HepG2 (cell line): ENCODE data around the gene CNPPD1. TPM values are rescaled to one million over a fixed set of nuclear protein-coding genes. Genes with fewer than 3 reads are reported as not detected.

ENCODE experiments used
- ATRX ChIP-seq: sonication (generic); formaldehyde crosslinking; IDR thresholded peaks from 2 replicates; pipeline ENCODE4 v1.4.0; 2020; ENCODE audit warnings: missing genetic modification reagents, borderline replicate concordance
- FOXJ3 ChIP-seq: sonication (generic); formaldehyde crosslinking; IDR thresholded peaks from 2 replicates; pipeline ENCODE4 v1.4.0; 2020; ENCODE audit warnings: missing genetic modification reagents, mild to moderate bottlenecking, borderline replicate concordance
- MED1 ChIP-seq: sonication (generic); formaldehyde crosslinking; IDR thresholded peaks from 2 replicates; pipeline ENCODE4 v1.4.0; 2020; ENCODE audit warnings: missing genetic modification reagents
- NAIF1 ChIP-seq: sonication (generic); formaldehyde crosslinking; IDR thresholded peaks from 2 replicates; pipeline ENCODE4 v1.5.0; 2020; ENCODE audit warnings: mild to moderate bottlenecking, missing genetic modification reagents, borderline replicate concordance
- U2AF2 ChIP-seq: fragments of 200-400 bp; formaldehyde crosslinking; IDR thresholded peaks from 2 replicates; pipeline ENCODE4 v1.6.1; 2017; ENCODE audit warnings: low read depth, mild to moderate bottlenecking, low read length
- ZNF296 ChIP-seq: sonication (generic); formaldehyde crosslinking; conservative IDR thresholded peaks from 2 replicates; pipeline ENCODE4 v1.5.0; 2020; ENCODE audit warnings: mild to moderate bottlenecking, missing genetic modification reagents
- polyA plus RNA-seq, 8 experiments: library from polyadenylated mRNA; depleted of rRNA in 3 of 8; stranded (reverse) in 7 of 8; unstranded in 1 of 8; fragments of >200 nt; fragmentation: Illumina TruSeq in 4 of 8; extraction: Trizol in 4 of 8; gene quantifications; 2 replicates each; pipeline versions ENCODE4 v1.2.1 to v1.2.3, GENCODE V29; 2011 to 2016; ENCODE audit warnings: low read depth in 4 of 8, missing spikeins in 1 of 8, mixed read lengths in 1 of 8; ENCODE audit not compliant: insufficient read depth in 1 of 8
- total RNA-seq, 5 experiments: library from RNA; depleted of rRNA; stranded (reverse); fragments of >200 nt; fragmentation: Illumina TruSeq; extraction: Trizol; gene quantifications; 2 replicates each; pipeline ENCODE4 v1.2.3, GENCODE V29; 2016; ENCODE audit warnings: low read depth in 1 of 5
- TF ChIP-seq, protein P1 (sequence below): sonication (generic); formaldehyde crosslinking; IDR thresholded peaks from 2 replicates; pipeline ENCODE4 v1.4.0; 2020; ENCODE audit warnings: missing genetic modification reagents
- TF ChIP-seq, protein P2 (sequence below): sonication (generic); formaldehyde crosslinking; IDR thresholded peaks from 2 replicates; pipeline ENCODE4 v1.9.0; 2021; ENCODE audit warnings: missing genetic modification reagents, borderline replicate concordance
- TF ChIP-seq, protein P3 (sequence below): sonication (generic); formaldehyde crosslinking; conservative IDR thresholded peaks from 2 replicates; pipeline ENCODE4 v1.4.0; 2020; ENCODE audit warnings: mild to moderate bottlenecking, missing genetic modification reagents, moderate library complexity
- TF ChIP-seq, protein P4 (sequence below): sonication (generic); formaldehyde crosslinking; IDR thresholded peaks from 2 replicates; pipeline ENCODE4; 2020; ENCODE audit warnings: missing genetic modification reagents, mild to moderate bottlenecking, borderline replicate concordance
- TF ChIP-seq, protein P5 (sequence below), 2 experiments: fragments of 450-650 bp in 1 of 2; sonication (generic) in 1 of 2; formaldehyde crosslinking; IDR thresholded peaks; 2 replicates each; pipeline versions ENCODE4 v1.5.0 to v1.8.0; 2020 to 2022; ENCODE audit warnings: mild to moderate bottlenecking in 1 of 2, missing genetic modification reagents in 1 of 2

CNPPD1 gene
- total and polyA plus RNA-seq, 2 of the 13 experiments (the other 11 are each of a cell fraction or from before 2014, with no cell fraction given), result 35.5 to 49.4 TPM

DNA sequence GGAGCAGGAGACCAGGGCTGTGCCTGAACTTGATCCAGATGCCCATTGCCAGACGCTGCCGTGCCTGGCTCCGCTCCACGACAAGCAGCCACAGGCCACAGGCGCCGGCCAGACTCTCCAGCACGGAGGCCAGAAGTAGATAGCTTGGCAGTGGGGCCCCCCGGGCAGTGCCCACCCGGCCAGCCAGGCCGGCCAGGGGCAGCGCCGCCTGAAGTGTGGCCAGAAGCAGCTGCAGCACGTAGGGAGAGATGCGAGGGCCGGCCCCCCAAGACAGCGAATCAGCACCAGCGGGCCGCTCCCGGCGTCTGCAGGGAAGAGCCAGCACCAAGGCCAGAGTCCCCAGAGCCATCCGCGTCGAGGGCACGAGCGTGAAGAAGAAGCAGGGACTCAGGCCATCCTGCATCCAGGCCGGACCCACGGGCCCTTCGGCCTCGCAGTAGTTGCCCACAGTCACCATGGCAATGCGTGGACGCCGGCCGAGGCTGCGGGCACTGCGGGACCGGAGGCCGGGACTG, 41.5 kb upstream of the CNPPD1 start (continued):
- TF ChIP-seq, protein P1, sequence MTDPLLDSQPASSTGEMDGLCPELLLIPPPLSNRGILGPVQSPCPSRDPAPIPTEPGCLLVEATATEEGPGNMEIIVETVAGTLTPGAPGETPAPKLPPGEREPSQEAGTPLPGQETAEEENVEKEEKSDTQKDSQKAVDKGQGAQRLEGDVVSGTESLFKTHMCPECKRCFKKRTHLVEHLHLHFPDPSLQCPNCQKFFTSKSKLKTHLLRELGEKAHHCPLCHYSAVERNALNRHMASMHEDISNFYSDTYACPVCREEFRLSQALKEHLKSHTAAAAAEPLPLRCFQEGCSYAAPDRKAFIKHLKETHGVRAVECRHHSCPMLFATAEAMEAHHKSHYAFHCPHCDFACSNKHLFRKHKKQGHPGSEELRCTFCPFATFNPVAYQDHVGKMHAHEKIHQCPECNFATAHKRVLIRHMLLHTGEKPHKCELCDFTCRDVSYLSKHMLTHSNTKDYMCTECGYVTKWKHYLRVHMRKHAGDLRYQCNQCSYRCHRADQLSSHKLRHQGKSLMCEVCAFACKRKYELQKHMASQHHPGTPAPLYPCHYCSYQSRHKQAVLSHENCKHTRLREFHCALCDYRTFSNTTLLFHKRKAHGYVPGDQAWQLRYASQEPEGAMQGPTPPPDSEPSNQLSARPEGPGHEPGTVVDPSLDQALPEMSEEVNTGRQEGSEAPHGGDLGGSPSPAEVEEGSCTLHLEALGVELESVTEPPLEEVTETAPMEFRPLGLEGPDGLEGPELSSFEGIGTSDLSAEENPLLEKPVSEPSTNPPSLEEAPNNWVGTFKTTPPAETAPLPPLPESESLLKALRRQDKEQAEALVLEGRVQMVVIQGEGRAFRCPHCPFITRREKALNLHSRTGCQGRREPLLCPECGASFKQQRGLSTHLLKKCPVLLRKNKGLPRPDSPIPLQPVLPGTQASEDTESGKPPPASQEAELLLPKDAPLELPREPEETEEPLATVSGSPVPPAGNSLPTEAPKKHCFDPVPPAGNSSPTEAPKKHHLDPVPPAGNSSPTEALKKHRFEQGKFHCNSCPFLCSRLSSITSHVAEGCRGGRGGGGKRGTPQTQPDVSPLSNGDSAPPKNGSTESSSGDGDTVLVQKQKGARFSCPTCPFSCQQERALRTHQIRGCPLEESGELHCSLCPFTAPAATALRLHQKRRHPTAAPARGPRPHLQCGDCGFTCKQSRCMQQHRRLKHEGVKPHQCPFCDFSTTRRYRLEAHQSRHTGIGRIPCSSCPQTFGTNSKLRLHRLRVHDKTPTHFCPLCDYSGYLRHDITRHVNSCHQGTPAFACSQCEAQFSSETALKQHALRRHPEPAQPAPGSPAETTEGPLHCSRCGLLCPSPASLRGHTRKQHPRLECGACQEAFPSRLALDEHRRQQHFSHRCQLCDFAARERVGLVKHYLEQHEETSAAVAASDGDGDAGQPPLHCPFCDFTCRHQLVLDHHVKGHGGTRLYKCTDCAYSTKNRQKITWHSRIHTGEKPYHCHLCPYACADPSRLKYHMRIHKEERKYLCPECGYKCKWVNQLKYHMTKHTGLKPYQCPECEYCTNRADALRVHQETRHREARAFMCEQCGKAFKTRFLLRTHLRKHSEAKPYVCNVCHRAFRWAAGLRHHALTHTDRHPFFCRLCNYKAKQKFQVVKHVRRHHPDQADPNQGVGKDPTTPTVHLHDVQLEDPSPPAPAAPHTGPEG (CRISPR knock-in tag), result no peak
- TF ChIP-seq U2AF2, result no peak
- no peak for TF ChIP-seq NAIF1 (CRISPR knock-in tag)
- TF ChIP-seq, protein P2, sequence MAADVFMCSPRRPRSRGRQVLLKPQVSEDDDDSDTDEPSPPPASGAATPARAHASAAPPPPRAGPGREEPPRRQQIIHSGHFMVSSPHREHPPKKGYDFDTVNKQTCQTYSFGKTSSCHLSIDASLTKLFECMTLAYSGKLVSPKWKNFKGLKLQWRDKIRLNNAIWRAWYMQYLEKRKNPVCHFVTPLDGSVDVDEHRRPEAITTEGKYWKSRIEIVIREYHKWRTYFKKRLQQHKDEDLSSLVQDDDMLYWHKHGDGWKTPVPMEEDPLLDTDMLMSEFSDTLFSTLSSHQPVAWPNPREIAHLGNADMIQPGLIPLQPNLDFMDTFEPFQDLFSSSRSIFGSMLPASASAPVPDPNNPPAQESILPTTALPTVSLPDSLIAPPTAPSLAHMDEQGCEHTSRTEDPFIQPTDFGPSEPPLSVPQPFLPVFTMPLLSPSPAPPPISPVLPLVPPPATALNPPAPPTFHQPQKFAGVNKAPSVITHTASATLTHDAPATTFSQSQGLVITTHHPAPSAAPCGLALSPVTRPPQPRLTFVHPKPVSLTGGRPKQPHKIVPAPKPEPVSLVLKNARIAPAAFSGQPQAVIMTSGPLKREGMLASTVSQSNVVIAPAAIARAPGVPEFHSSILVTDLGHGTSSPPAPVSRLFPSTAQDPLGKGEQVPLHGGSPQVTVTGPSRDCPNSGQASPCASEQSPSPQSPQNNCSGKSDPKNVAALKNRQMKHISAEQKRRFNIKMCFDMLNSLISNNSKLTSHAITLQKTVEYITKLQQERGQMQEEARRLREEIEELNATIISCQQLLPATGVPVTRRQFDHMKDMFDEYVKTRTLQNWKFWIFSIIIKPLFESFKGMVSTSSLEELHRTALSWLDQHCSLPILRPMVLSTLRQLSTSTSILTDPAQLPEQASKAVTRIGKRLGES (CRISPR knock-in tag), result 0 out of 2 replicates have a peak, but pooled peaks have one; percentile 56
- TF ChIP-seq, protein P3, sequence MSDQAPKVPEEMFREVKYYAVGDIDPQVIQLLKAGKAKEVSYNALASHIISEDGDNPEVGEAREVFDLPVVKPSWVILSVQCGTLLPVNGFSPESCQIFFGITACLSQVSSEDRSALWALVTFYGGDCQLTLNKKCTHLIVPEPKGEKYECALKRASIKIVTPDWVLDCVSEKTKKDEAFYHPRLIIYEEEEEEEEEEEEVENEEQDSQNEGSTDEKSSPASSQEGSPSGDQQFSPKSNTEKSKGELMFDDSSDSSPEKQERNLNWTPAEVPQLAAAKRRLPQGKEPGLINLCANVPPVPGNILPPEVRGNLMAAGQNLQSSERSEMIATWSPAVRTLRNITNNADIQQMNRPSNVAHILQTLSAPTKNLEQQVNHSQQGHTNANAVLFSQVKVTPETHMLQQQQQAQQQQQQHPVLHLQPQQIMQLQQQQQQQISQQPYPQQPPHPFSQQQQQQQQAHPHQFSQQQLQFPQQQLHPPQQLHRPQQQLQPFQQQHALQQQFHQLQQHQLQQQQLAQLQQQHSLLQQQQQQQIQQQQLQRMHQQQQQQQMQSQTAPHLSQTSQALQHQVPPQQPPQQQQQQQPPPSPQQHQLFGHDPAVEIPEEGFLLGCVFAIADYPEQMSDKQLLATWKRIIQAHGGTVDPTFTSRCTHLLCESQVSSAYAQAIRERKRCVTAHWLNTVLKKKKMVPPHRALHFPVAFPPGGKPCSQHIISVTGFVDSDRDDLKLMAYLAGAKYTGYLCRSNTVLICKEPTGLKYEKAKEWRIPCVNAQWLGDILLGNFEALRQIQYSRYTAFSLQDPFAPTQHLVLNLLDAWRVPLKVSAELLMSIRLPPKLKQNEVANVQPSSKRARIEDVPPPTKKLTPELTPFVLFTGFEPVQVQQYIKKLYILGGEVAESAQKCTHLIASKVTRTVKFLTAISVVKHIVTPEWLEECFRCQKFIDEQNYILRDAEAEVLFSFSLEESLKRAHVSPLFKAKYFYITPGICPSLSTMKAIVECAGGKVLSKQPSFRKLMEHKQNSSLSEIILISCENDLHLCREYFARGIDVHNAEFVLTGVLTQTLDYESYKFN, result no peak
- TF ChIP-seq ZNF296 (CRISPR knock-in tag), result peak; percentile 6; the same call in 1 of the 2 replicates
- TF ChIP-seq, protein P4, sequence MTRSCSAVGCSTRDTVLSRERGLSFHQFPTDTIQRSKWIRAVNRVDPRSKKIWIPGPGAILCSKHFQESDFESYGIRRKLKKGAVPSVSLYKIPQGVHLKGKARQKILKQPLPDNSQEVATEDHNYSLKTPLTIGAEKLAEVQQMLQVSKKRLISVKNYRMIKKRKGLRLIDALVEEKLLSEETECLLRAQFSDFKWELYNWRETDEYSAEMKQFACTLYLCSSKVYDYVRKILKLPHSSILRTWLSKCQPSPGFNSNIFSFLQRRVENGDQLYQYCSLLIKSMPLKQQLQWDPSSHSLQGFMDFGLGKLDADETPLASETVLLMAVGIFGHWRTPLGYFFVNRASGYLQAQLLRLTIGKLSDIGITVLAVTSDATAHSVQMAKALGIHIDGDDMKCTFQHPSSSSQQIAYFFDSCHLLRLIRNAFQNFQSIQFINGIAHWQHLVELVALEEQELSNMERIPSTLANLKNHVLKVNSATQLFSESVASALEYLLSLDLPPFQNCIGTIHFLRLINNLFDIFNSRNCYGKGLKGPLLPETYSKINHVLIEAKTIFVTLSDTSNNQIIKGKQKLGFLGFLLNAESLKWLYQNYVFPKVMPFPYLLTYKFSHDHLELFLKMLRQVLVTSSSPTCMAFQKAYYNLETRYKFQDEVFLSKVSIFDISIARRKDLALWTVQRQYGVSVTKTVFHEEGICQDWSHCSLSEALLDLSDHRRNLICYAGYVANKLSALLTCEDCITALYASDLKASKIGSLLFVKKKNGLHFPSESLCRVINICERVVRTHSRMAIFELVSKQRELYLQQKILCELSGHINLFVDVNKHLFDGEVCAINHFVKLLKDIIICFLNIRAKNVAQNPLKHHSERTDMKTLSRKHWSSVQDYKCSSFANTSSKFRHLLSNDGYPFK (CRISPR knock-in tag), result peak; percentile 89; the same call in 1 of the 2 replicates
- no peak for TF ChIP-seq MED1 (CRISPR knock-in tag)
- TF ChIP-seq ATRX (CRISPR knock-in tag), result no peak
- TF ChIP-seq, protein P5, sequence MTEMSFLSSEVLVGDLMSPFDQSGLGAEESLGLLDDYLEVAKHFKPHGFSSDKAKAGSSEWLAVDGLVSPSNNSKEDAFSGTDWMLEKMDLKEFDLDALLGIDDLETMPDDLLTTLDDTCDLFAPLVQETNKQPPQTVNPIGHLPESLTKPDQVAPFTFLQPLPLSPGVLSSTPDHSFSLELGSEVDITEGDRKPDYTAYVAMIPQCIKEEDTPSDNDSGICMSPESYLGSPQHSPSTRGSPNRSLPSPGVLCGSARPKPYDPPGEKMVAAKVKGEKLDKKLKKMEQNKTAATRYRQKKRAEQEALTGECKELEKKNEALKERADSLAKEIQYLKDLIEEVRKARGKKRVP (CRISPR knock-in tag; IDR thresholded peaks at IDR 0.05), result peak in 1 of 2 experiments; percentile 29; a peak in 1 of 4 replicates
- 0 out of 2 replicates have a peak, but pooled peaks have one; percentile 10 for TF ChIP-seq FOXJ3
